Colon (tissue), 2 donors: ENCODE results near the gene GPR3.
"Not testable (repeated sequence)": the region's sequence is repeated elsewhere in the genome, so short reads cannot be mapped to it uniquely, and the experiment has no call there.

Experiments
- FAIRE-seq: peaks from 2 replicates; lab custom pipeline; 2012; peaks lifted over from hg19 to GRCh38; lab: Jason Lieb, UNC
- donor health status: control.
- donor health status: control.

GPR3 gene

GRCh38 chr1:27380224-27380623, 12.2 kb upstream of the GPR3 start:
- FAIRE-seq: no peak

- FAIRE-seq: no peak
These were observed 11.4 kb upstream of the GPR3 start for GRCh38 chr1:27380766-27381733.

GRCh38 chr1:27381969-27382762, 10.3 kb upstream of the GPR3 start:
- FAIRE-seq: no peak

GRCh38 chr1:27383039-27383605, 9.3 kb upstream of the GPR3 start, which contains the start of gene CD164L2:
Gene CD164L2 (minus strand): TSS chr1:27383333. CDS start chr1:27383239, 94 bp downstream.
- no peak for FAIRE-seq

- no peak for FAIRE-seq
These were observed 8.8 kb upstream of the GPR3 start for GRCh38 chr1:27383661-27384060.

- not testable (repeated sequence) for FAIRE-seq
These were observed 7.6 kb upstream of the GPR3 start for GRCh38 chr1:27384797-27385196.

GRCh38 chr1:27388337-27389005, 4.0 kb upstream of the GPR3 start:
- FAIRE-seq: no peak

- FAIRE-seq: no peak
These were observed 819 bp upstream of the GPR3 start for GRCh38 chr1:27391511-27392095.

- no peak for FAIRE-seq
These were observed 585 bp downstream of the GPR3 start for GRCh38 chr1:27392778-27393635.

GRCh38 chr1:27393641-27394281, 1.3 kb downstream of the GPR3 start:
- no peak for FAIRE-seq

GRCh38 chr1:27394282-27394658, 1.8 kb downstream of the GPR3 start:
- no peak for FAIRE-seq

GRCh38 chr1:27394925-27395324, 2.5 kb downstream of the GPR3 start:
- FAIRE-seq: no peak

GRCh38 chr1:27395441-27396195, 3.2 kb downstream of the GPR3 start:
- FAIRE-seq: no peak

GRCh38 chr1:27397110-27397509, 4.7 kb downstream of the GPR3 start:
- FAIRE-seq: no peak

- FAIRE-seq: no peak
These were observed 5.3 kb downstream of the GPR3 start for GRCh38 chr1:27397749-27398148.

- no peak for FAIRE-seq
These were observed 6.2 kb downstream of the GPR3 start for GRCh38 chr1:27398405-27399149.

GRCh38 chr1:27399251-27400025, 7.0 kb downstream of the GPR3 start:
- no peak for FAIRE-seq
